SU-DHL-6 (cell line): ENCODE results near the gene MTOR.

Experiments
- H2AFZ ChIP-seq: fragments of 200-600 bp; sonication (generic); 2 replicates; pipeline ENCODE4 v1.6.1; 2014; ENCODE audit warnings: low read depth, mild to moderate bottlenecking, moderate library complexity, mixed read lengths, antibody characterized with exemption, low read length; ENCODE audit not compliant: severe bottlenecking
- H3F3A ChIP-seq: fragments of 200-600 bp; shearing (Covaris generic); 2 replicates; pipeline ENCODE4 v1.6.0; 2016; ENCODE audit warnings: antibody characterized with exemption, mild to moderate bottlenecking; ENCODE audit not compliant: insufficient read depth
- H3K27ac ChIP-seq: fragments of 200-600 bp; sonication (generic); 2 replicates; pipeline ENCODE4 v1.5.1; 2016; ENCODE audit warnings: low read depth, mild to moderate bottlenecking, low read length, moderate library complexity, mixed read lengths
- H3K27me3 ChIP-seq: fragments of 200-600 bp; sonication (generic), shearing (Covaris generic); 2 replicates; pipeline ENCODE4 v1.6.0; 2014; ENCODE audit warnings: mild to moderate bottlenecking, low read length
- H3K36me3 ChIP-seq: fragments of 200-600 bp; sonication (generic); 2 replicates; pipeline ENCODE4 v1.6.1; 2014; ENCODE audit warnings: mild to moderate bottlenecking, low read length, mixed read lengths
- H3K4me2 ChIP-seq: fragments of 300-600, 200-600 bp; shearing (Covaris generic), sonication (generic); 2 replicates; pipeline ENCODE4 v1.6.0; 2014; ENCODE audit warnings: low read length, low read depth, mild to moderate bottlenecking; ENCODE audit not compliant: poor library complexity, severe bottlenecking
- H3K4me3 ChIP-seq: fragments of 200-600 bp; sonication (generic); 2 replicates; pipeline ENCODE4 v1.5.1; 2014; ENCODE audit warnings: antibody characterized with exemption, low read length, mild to moderate bottlenecking, mixed read lengths; ENCODE audit not compliant: insufficient read depth, poor library complexity, severe bottlenecking
- H3K79me2 ChIP-seq: fragments of 200-600 bp; sonication (generic); 2 replicates; pipeline ENCODE4 v1.6.1; 2014; ENCODE audit warnings: mild to moderate bottlenecking, low read length, moderate library complexity; ENCODE audit not compliant: insufficient read depth
- H3K9ac ChIP-seq: fragments of 200-600 bp; sonication (generic); 2 replicates; pipeline ENCODE4 v1.7.0; 2014; ENCODE audit warnings: mild to moderate bottlenecking, low read length
- H3K9me2 ChIP-seq: fragments of 200-600 bp; sonication (generic); replicated peaks from 2 replicates; pipeline ENCODE4 v1.6.1; 2014; ENCODE audit warnings: low read length; ENCODE audit not compliant: insufficient read depth
- H3K9me3 ChIP-seq: fragments of 200-600 bp; sonication (generic); 2 replicates; pipeline ENCODE4 v1.6.1; 2014; ENCODE audit warnings: low read length, mixed read lengths; ENCODE audit not compliant: insufficient read depth
- H4K20me1 ChIP-seq: fragments of 200-600 bp; sonication (generic); 2 replicates; pipeline ENCODE4 v1.6.1; 2014; ENCODE audit warnings: low read depth, mild to moderate bottlenecking, antibody characterized with exemption, low read length, moderate library complexity, mixed read lengths
- EZH2phosphoT487 ChIP-seq: fragments of 200-600 bp; sonication (generic), shearing (Covaris generic); conservative IDR thresholded peaks from 2 replicates; pipeline ENCODE4 v1.6.1; 2018; ENCODE audit warnings: mild to moderate bottlenecking, antibody characterized with exemption, low read length, moderate library complexity, mixed read lengths
- TF ChIP-seq, protein P1 (sequence below): fragments of 200-600 bp; sonication (generic); IDR thresholded peaks from one replicate; pipeline ENCODE4 v1.5.1; 2017; ENCODE audit warnings: antibody characterized with exemption, mild to moderate bottlenecking, low read length, moderate library complexity; ENCODE audit not compliant: insufficient read depth, poor library complexity, severe bottlenecking

The MTOR gene

DNA sequence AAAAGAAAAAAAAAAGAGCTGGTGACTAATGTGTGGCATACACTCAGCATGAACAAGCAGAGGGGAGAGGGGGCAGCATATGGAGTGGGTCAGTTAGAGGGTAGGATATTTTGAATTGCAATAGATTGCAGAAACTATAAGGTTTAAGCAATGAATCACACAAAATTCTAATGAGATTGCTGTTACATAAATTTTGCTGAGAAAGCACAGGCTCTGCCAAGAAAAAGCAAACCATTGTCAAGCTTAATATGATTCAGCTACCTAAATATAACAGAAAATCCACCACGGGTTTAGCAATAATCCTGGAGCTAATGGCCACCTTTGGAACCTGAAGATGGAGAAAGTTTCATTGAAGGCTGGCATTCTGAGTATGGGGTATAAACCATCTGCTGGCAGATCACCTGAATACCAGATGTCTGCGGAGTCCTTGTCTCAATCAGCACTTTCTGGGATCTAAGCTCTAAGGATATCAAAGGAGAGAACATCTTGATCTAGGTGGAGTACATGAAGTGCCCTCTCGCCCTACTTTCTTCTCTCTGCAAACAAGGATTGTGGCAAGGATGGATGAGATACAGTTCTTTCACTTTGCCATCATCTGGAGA, 103.5 kb downstream of the MTOR start:
- H3K9me3 ChIP-seq = no peaks in the 10 kb centered on the region
- no peaks in the 10 kb centered on the region for H3K79me2 ChIP-seq
- no peak overlapping the region for H3K9ac ChIP-seq
- no peak overlapping the region for H3K27ac ChIP-seq
- H3K27me3 ChIP-seq = no peaks in the 10 kb centered on the region
- H3K4me2 ChIP-seq = no peak overlapping the region
- H2AFZ ChIP-seq = no peak overlapping the region
- H3F3A ChIP-seq = no peaks in the 10 kb centered on the region
- H3K4me3 ChIP-seq = no peak overlapping the region
- H3K9me2 ChIP-seq = no peaks in the 10 kb centered on the region
- H3K36me3 ChIP-seq = no peaks in the 10 kb centered on the region; the same call in 1 of the 2 replicates
- TF ChIP-seq EZH2phosphoT487 = no peak
- TF ChIP-seq, protein P1, sequence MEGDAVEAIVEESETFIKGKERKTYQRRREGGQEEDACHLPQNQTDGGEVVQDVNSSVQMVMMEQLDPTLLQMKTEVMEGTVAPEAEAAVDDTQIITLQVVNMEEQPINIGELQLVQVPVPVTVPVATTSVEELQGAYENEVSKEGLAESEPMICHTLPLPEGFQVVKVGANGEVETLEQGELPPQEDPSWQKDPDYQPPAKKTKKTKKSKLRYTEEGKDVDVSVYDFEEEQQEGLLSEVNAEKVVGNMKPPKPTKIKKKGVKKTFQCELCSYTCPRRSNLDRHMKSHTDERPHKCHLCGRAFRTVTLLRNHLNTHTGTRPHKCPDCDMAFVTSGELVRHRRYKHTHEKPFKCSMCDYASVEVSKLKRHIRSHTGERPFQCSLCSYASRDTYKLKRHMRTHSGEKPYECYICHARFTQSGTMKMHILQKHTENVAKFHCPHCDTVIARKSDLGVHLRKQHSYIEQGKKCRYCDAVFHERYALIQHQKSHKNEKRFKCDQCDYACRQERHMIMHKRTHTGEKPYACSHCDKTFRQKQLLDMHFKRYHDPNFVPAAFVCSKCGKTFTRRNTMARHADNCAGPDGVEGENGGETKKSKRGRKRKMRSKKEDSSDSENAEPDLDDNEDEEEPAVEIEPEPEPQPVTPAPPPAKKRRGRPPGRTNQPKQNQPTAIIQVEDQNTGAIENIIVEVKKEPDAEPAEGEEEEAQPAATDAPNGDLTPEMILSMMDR = no peak
- H4K20me1 ChIP-seq = no peaks in the 10 kb centered on the region

DNA sequence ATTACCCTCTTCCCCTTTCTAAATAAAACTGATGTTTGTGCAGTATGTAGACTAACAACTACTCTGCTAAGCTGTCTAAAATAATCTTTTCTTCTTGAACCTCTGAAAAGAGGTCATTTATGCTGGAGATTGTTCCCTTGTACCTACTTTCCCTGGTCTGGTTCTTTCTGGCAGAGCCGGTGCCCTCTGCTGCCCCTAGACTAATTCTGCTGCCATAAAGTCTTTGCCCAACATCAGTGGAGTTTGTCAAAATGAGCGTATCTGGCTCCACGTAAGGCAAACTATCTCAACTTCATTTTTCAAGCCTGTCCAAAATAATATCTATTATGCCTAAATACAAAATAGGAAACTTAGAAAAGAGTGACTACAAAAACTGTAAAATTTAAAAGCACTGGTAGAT, 104.1 kb downstream of the MTOR start:
- H3K27me3 ChIP-seq = no peaks in the 10 kb centered on the region
- H2AFZ ChIP-seq = no peak overlapping the region
- no peak overlapping the region for H3K9ac ChIP-seq
- no peaks in the 10 kb centered on the region for H3F3A ChIP-seq
- H3K79me2 ChIP-seq = no peaks in the 10 kb centered on the region
- no peak overlapping the region for H3K27ac ChIP-seq
- no peaks in the 10 kb centered on the region for H3K9me3 ChIP-seq
- no peaks in the 10 kb centered on the region for H4K20me1 ChIP-seq
- H3K4me2 ChIP-seq = no peak overlapping the region
- TF ChIP-seq, protein P1 = no peak
- no peak for TF ChIP-seq EZH2phosphoT487
- no peak overlapping the region for H3K4me3 ChIP-seq
- H3K9me2 ChIP-seq = no peaks in the 10 kb centered on the region
- H3K36me3 ChIP-seq = no peaks in the 10 kb centered on the region; the same call in 1 of the 2 replicates

DNA sequence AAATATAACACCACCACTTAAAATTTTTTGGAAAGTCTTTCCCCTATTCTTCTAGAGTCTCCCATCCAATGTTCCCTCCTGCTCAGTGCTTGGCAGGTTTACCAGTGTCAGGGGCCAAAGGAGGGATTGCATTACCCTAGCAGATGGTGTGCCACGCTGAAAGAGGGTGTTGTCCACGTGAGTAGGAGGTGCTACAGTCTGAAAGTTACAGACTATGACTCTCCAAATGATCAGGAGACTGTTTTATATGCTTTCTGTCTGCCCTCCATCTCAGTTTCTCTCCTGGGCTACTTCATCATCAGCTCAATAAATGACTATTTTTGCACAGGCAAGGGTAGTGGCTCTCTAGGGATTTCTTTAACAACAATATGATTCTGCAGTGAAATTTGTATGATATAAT, 104.5 kb downstream of the MTOR start:
- H3F3A ChIP-seq = no peaks in the 10 kb centered on the region
- H4K20me1 ChIP-seq = no peaks in the 10 kb centered on the region
- no peaks in the 10 kb centered on the region for H3K9me3 ChIP-seq
- H3K27ac ChIP-seq = no peak overlapping the region
- no peak for TF ChIP-seq EZH2phosphoT487
- TF ChIP-seq, protein P1 = no peak
- H3K9ac ChIP-seq = no peak overlapping the region
- H3K79me2 ChIP-seq = no peaks in the 10 kb centered on the region
- H3K4me2 ChIP-seq = no peak overlapping the region
- no peak overlapping the region for H2AFZ ChIP-seq
- no peaks in the 10 kb centered on the region for H3K27me3 ChIP-seq
- no peaks in the 10 kb centered on the region; the same call in 1 of the 2 replicates for H3K36me3 ChIP-seq
- no peaks in the 10 kb centered on the region for H3K9me2 ChIP-seq
- H3K4me3 ChIP-seq = no peak overlapping the region
